Muscle of leg (tissue), 11 donors: Measurements from ENCODE around the gene EFEMP2. TPM values are rescaled to one million over a fixed set of nuclear protein-coding genes. Genes with fewer than 3 reads are reported as not detected.

Source experiments
- DNase-seq: peaks from one replicate; pipeline ENCODE4 v3.0.0; 2013
- H3K27ac ChIP-seq: one replicate; pipeline ENCODE4 v1.5.1; 2013; ENCODE audit warnings: mild to moderate bottlenecking, low read length, control low read depth
- H3K27me3 ChIP-seq: one replicate; pipeline ENCODE4 v1.6.1; 2013; ENCODE audit warnings: low read length; ENCODE audit not compliant: control insufficient read depth, insufficient read depth
- H3K36me3 ChIP-seq: one replicate; pipeline ENCODE4 v1.6.1; 2013; ENCODE audit warnings: low read length; ENCODE audit not compliant: control insufficient read depth, insufficient read depth
- H3K4me1 ChIP-seq: one replicate; pipeline ENCODE4 v1.6.1; 2013; ENCODE audit warnings: low read length; ENCODE audit not compliant: control insufficient read depth, insufficient read depth
- H3K4me3 ChIP-seq: one replicate; pipeline ENCODE4 v1.5.1; 2013; ENCODE audit warnings: low read length, control low read depth
- H3K9me3 ChIP-seq: replicated peaks from 2 replicates; pipeline ENCODE4 v1.6.1; 2013; ENCODE audit warnings: low read depth, low read length; ENCODE audit not compliant: control insufficient read depth
- WGBS: methylation state at CpG from one replicate; pipeline ENCODE4 v1.1.5; 2013; ENCODE audit warnings: missing lambda C conversion rate; ENCODE audit not compliant: insufficient coverage; 5-methylcytosine and 5-hydroxymethylcytosine counted together
- polyA plus RNA-seq, 8 donors: library from polyadenylated mRNA; unstranded; fragments of 120-200 nt; gene quantifications; one replicate each; pipeline versions ENCODE4 v1.2.1 to v1.2.3, GENCODE V29; 2013; ENCODE audit warnings: inconsistent platforms in 1 of 8, low replicate concordance in 1 of 8; ENCODE audit not compliant: insufficient read length in 8 of 8, insufficient read depth in 1 of 8
- total RNA-seq: library from RNA; stranded (reverse); fragments of 120-200 nt; gene quantifications from one replicate; pipeline ENCODE4 v1.2.4, GENCODE V29; 2013

The EFEMP2 gene
- total and polyA plus RNA-seq, 9 donors = 73.9 to 138 (median 113) TPM

- Histone ChIP-seq H3K4me1 (peaks cover 12% of the 10 kb centered on the region), H3K9me3 (no peaks in the 10 kb centered on the region), H3K27me3 (no peaks in the 10 kb centered on the region), H3K27ac (no peak overlapping the region), H3K4me3 (no peak overlapping the region), H3K36me3 (no peaks in the 10 kb centered on the region)
- 56% methylated on average over 8 of the region's 8 CpGs for WGBS
- DNase-seq = no peak
Measured at GRCh38 chr11:65821107-65821506, 51.5 kb downstream of the EFEMP2 start.

- WGBS = 6% methylated on average over 73 of the region's 74 CpGs
- Histone ChIP-seq H3K4me1 (peaks cover 12% of the 10 kb centered on the region), H3K4me3 (peak overlapping the region; percentile 53), H3K27ac (peak overlapping the region; percentile 20), H3K27me3 (no peaks in the 10 kb centered on the region), H3K36me3 (no peaks in the 10 kb centered on the region), H3K9me3 (no peaks in the 10 kb centered on the region)
- DNase-seq = peak; percentile 94
Measured at GRCh38 chr11:65817835-65818680, 54.5 kb downstream of the EFEMP2 start.

- Histone ChIP-seq H3K4me1 (peaks cover 12% of the 10 kb centered on the region), H3K36me3 (no peaks in the 10 kb centered on the region), H3K27me3 (peaks cover 2% of the 10 kb centered on the region), H3K4me3 (peak overlapping the region; percentile 53), H3K9me3 (no peaks in the 10 kb centered on the region), H3K27ac (peak overlapping the region; percentile 20)
- DNase-seq = peak; percentile 23
- 92% methylated on average over 2 of the region's 5 CpGs for WGBS
Measured at GRCh38 chr11:65817312-65817834, 55.2 kb downstream of the EFEMP2 start.

- Histone ChIP-seq H3K27ac (no peak overlapping the region), H3K4me3 (no peak overlapping the region), H3K36me3 (no peaks in the 10 kb centered on the region), H3K9me3 (no peaks in the 10 kb centered on the region), H3K27me3 (peaks cover 4% of the 10 kb centered on the region), H3K4me1 (peaks cover 15% of the 10 kb centered on the region)
- DNase-seq = no peak
- WGBS = 92% methylated on average over 3 of the region's 3 CpGs
Measured at GRCh38 chr11:65816696-65817095, 55.9 kb downstream of the EFEMP2 start.

Other genes starting within 250 kb of the EFEMP2 start
- gene SIPA1, start 234.7 kb downstream of the EFEMP2 start, total RNA-seq = 27.7 TPM
- 10 to 100 TPM; 36.2 to 49.6 (median 40.9) TPM for gene SIPA1, start 234.7 kb downstream of the EFEMP2 start, polyA plus RNA-seq
- gene RELA, start 209.9 kb downstream of the EFEMP2 start, total RNA-seq = 18.8 TPM
- 10 to 100 TPM; 38.6 to 54.2 (median 44.5) TPM for gene RELA, start 209.9 kb downstream of the EFEMP2 start, polyA plus RNA-seq
- gene KAT5, start 160.5 kb downstream of the EFEMP2 start, total RNA-seq = 40.4 TPM
- 10 to 100 TPM; 31.1 to 45.4 (median 39.7) TPM for gene KAT5, start 160.5 kb downstream of the EFEMP2 start, polyA plus RNA-seq
- 35.1 TPM for gene RNASEH2C, start 152.0 kb downstream of the EFEMP2 start, total RNA-seq
- gene RNASEH2C, start 152.0 kb downstream of the EFEMP2 start, polyA plus RNA-seq = 10 to 100 TPM; 23.3 to 37.8 (median 25.6) TPM
- gene AP5B1, start 91.8 kb downstream of the EFEMP2 start, total RNA-seq = 1.6 TPM
- gene AP5B1, start 91.8 kb downstream of the EFEMP2 start, polyA plus RNA-seq = 1 to 10 TPM; 1.6 to 3.4 (median 2.2) TPM
- not detected for gene OVOL1, start 85.7 kb downstream of the EFEMP2 start, total RNA-seq
- 1 to 10 TPM in 1 of 8 donors, under 1 TPM in 2, not detected in 5; 0.32 to 1.7 (median 0.41) TPM for gene OVOL1, start 85.7 kb downstream of the EFEMP2 start, polyA plus RNA-seq
- 0.98 TPM for gene SNX32, start 38.8 kb downstream of the EFEMP2 start, total RNA-seq
- 1 to 10 TPM in 7 of 8 donors, under 1 TPM in 1; 1.00 to 2.6 (median 1.5) TPM for gene SNX32, start 38.8 kb downstream of the EFEMP2 start, polyA plus RNA-seq
- gene CFL1, start 14.6 kb downstream of the EFEMP2 start, total RNA-seq = 436 TPM
- 100 to 1,000 TPM; 590 to 789 (median 728) TPM for gene CFL1, start 14.6 kb downstream of the EFEMP2 start, polyA plus RNA-seq
- gene MUS81, start 12.4 kb downstream of the EFEMP2 start, total RNA-seq = 34.4 TPM
- gene MUS81, start 12.4 kb downstream of the EFEMP2 start, polyA plus RNA-seq = 10 to 100 TPM; 35.7 to 49.5 (median 46.6) TPM
- 0.75 TPM for gene CTSW, start 7.0 kb upstream of the EFEMP2 start, total RNA-seq
- 1 to 10 TPM in 2 of 8 donors, under 1 TPM in 6; 0.48 to 2.3 (median 0.72) TPM for gene CTSW, start 7.0 kb upstream of the EFEMP2 start, polyA plus RNA-seq
- 47.1 TPM for gene FIBP, start 15.7 kb upstream of the EFEMP2 start, total RNA-seq
- gene FIBP, start 15.7 kb upstream of the EFEMP2 start, polyA plus RNA-seq = 10 to 100 TPM; 52.9 to 63.8 (median 60.7) TPM
- 14.2 TPM for gene CCDC85B, start 17.9 kb upstream of the EFEMP2 start, total RNA-seq
- 10 to 100 TPM; 15.0 to 23.9 (median 21.8) TPM for gene CCDC85B, start 17.9 kb upstream of the EFEMP2 start, polyA plus RNA-seq
- gene FOSL1, start 27.6 kb upstream of the EFEMP2 start, total RNA-seq = not detected
- gene FOSL1, start 27.6 kb upstream of the EFEMP2 start, polyA plus RNA-seq = under 1 TPM; 0.19 to 0.66 (median 0.46) TPM
- gene C11orf68, start 46.3 kb upstream of the EFEMP2 start, total RNA-seq = 13.6 TPM
- gene C11orf68, start 46.3 kb upstream of the EFEMP2 start, polyA plus RNA-seq = 10 to 100 TPM; 31.9 to 40.2 (median 36.8) TPM
- gene DRAP1, start 46.6 kb upstream of the EFEMP2 start, total RNA-seq = 74.4 TPM
- gene DRAP1, start 46.6 kb upstream of the EFEMP2 start, polyA plus RNA-seq = 100 to 1,000 TPM in 2 of 8 donors, 10 to 100 TPM in 6; 73.4 to 105 (median 93.7) TPM
- gene TSGA10IP, start 72.7 kb upstream of the EFEMP2 start, total RNA-seq = 0.09 TPM
- gene TSGA10IP, start 72.7 kb upstream of the EFEMP2 start, polyA plus RNA-seq = under 1 TPM in 4 of 8 donors, not detected in 4; 0.09 to 0.19 (median 0.12) TPM
- gene SART1, start 88.9 kb upstream of the EFEMP2 start, total RNA-seq = 27.6 TPM
- 10 to 100 TPM; 39.0 to 52.3 (median 42.9) TPM for gene SART1, start 88.9 kb upstream of the EFEMP2 start, polyA plus RNA-seq
- gene EIF1AD, start 129.4 kb upstream of the EFEMP2 start, total RNA-seq = 26.0 TPM
- 10 to 100 TPM; 15.9 to 21.3 (median 18.6) TPM for gene EIF1AD, start 129.4 kb upstream of the EFEMP2 start, polyA plus RNA-seq
- 35.7 TPM for gene BANF1, start 129.7 kb upstream of the EFEMP2 start, total RNA-seq
- gene BANF1, start 129.7 kb upstream of the EFEMP2 start, polyA plus RNA-seq = 100 to 1,000 TPM; 220 to 264 (median 246) TPM
- not detected for gene CST6, start 139.2 kb upstream of the EFEMP2 start, total RNA-seq
- gene CST6, start 139.2 kb upstream of the EFEMP2 start, polyA plus RNA-seq = 1 to 10 TPM in 1 of 8 donors, not detected in 7; 1.0 TPM
- 0.09 TPM for gene CATSPER1, start 153.7 kb upstream of the EFEMP2 start, total RNA-seq
- gene CATSPER1, start 153.7 kb upstream of the EFEMP2 start, polyA plus RNA-seq = under 1 TPM in 3 of 8 donors, not detected in 5; 0.16 to 0.19 (median 0.16) TPM
- gene GAL3ST3, start 176.4 kb upstream of the EFEMP2 start, total RNA-seq = 0.80 TPM
- 1 to 10 TPM in 3 of 8 donors, under 1 TPM in 5; 0.22 to 1.7 (median 0.93) TPM for gene GAL3ST3, start 176.4 kb upstream of the EFEMP2 start, polyA plus RNA-seq
- 96.9 TPM for gene SF3B2, start 179.6 kb upstream of the EFEMP2 start, total RNA-seq
- gene SF3B2, start 179.6 kb upstream of the EFEMP2 start, polyA plus RNA-seq = 100 to 1,000 TPM; 124 to 168 (median 144) TPM
- 13.2 TPM for gene PACS1, start 197.5 kb upstream of the EFEMP2 start, total RNA-seq
- 10 to 100 TPM; 25.9 to 41.3 (median 32.0) TPM for gene PACS1, start 197.5 kb upstream of the EFEMP2 start, polyA plus RNA-seq